Thyroid gland (tissue), 4 donors: ENCODE data around the gene C20orf202.

Experiments
- POLR2A ChIP-seq, 2 donors: fragments of 450-650 bp; IDR thresholded peaks; one replicate each; pipeline ENCODE4 v1.6.1; 2017; ENCODE audit warnings: antibody characterized with exemption in 2 of 2, mild to moderate bottlenecking in 2 of 2, moderate library complexity in 1 of 2
- TF ChIP-seq, protein P1 (sequence below), 6 experiments: fragments of 200-600 bp in 3 of 6; fragments of 450-650 bp in 3 of 6; sonication (generic) in 3 of 6; IDR thresholded peaks; one replicate each; pipeline ENCODE4 v1.5.1; 2016 to 2019; ENCODE audit warnings: antibody characterized with exemption in 6 of 6, mild to moderate bottlenecking in 2 of 6, inconsistent platforms in 1 of 6, moderate library complexity in 1 of 6

DNA sequence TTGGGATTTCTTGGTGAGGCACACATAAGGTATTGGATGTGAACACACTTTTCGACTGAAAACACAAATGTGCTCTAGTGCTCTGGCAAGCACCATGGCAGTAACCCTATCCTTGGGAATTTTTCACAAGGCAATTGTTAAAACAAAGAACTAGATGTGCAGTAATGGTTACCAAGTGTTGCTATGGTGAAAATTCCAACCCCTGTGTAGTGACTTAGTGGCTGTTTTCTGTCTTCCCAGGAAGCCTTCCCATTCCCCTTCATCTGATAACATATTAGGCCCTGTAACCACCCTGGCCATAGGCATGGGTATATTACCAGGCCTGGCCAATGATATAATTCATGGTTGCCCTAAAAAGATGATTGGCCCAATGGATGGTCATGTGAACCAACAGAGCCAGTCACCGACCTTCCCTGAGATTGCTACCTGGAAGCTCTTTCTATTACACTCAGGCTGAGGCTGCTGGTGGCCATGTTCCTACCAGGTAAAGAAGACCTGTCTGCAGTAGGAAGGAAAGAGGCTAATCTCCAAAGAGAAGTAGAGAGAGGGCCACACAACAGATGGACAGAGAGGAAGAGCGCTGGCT is 4.1 kb downstream of the C20orf202 start:
- TF ChIP-seq, protein P1, sequence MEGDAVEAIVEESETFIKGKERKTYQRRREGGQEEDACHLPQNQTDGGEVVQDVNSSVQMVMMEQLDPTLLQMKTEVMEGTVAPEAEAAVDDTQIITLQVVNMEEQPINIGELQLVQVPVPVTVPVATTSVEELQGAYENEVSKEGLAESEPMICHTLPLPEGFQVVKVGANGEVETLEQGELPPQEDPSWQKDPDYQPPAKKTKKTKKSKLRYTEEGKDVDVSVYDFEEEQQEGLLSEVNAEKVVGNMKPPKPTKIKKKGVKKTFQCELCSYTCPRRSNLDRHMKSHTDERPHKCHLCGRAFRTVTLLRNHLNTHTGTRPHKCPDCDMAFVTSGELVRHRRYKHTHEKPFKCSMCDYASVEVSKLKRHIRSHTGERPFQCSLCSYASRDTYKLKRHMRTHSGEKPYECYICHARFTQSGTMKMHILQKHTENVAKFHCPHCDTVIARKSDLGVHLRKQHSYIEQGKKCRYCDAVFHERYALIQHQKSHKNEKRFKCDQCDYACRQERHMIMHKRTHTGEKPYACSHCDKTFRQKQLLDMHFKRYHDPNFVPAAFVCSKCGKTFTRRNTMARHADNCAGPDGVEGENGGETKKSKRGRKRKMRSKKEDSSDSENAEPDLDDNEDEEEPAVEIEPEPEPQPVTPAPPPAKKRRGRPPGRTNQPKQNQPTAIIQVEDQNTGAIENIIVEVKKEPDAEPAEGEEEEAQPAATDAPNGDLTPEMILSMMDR (IDR thresholded peaks at IDR 0.05), result no peak
- no peak for TF ChIP-seq POLR2A (IDR thresholded peaks at IDR 0.05)
